HG03354 (cell line): ENCODE measurements around the gene ZNF746.
"Not testable (repeated sequence)": the region's sequence is repeated elsewhere in the genome, so short reads cannot be mapped to it uniquely, and the experiment has no call there.

Experiments
- ATAC-seq: cut with Tn5 transposase; IDR thresholded peaks from one replicate; pipeline ENCODE4 v1.9.1; 2021; ENCODE audit warnings: mild to moderate bottlenecking; ENCODE audit not compliant: unreplicated experiment, poor library complexity, severe bottlenecking

The ZNF746 gene

DNA sequence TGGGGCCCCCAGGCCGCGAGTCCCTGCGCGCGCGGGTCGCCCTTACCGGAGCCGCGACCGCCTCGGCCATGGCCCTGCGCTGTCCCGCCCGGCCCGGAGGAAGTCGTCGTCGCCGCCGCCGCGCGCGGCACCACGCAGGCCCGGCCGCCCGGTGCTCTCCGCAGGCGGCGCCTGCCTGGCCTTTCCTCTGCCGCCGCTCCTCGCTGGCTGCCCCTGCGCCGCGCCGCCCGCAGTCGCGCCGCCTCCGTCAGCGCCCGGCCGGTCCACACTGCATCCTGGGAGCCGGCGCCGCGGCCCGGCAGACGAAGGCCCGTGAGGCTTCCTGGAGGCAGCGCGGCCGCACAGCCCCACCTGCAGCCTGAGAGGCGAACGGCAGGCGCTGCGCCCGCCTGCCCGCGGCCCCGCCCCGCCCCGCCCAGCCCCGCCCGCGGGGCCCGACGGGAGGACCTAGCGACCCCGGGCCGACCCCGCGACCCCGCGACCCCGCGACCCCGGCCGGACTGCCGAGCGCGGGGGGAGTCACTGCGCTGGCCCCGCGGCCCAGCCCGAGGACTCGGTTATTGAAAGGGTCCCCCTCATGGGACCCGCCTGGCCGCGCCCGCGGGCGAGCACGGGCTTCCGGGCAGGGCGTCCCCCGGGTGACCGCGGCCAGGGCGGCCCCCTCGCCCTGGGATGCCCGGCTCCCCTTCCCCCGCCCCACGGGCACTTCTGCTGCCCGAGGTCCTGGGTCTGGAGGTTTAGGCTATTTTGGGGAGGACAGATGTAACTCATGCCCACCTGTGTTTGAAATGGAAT, at the start of gene ZNF746:
Gene ZNF746, minus strand, starts transcription at position 343 of the 795 bp plus-strand sequence. Its CDS starts 273 bp downstream, at position 70.
- peak; percentile 96 for ATAC-seq

DNA sequence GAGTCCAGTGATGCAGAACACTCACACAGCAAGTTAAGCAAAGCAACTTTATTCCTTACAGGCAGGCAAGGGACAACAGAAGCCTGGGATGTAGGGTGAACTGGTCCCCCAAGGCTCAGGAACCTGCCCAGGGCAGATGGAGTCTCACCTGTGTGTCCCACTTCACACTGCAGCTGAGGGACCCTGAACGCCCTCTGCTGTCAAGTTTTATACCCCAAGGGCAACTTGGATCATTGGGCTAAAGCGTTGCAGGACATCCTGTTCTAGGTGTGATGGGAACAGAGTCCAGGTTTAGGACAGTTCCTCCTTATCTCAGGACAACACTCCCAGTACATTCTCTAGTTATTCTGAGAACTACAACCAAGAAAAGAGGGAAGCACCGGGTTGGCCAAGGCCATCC, 49.5 kb upstream of the ZNF746 start:
- no peak for ATAC-seq

DNA sequence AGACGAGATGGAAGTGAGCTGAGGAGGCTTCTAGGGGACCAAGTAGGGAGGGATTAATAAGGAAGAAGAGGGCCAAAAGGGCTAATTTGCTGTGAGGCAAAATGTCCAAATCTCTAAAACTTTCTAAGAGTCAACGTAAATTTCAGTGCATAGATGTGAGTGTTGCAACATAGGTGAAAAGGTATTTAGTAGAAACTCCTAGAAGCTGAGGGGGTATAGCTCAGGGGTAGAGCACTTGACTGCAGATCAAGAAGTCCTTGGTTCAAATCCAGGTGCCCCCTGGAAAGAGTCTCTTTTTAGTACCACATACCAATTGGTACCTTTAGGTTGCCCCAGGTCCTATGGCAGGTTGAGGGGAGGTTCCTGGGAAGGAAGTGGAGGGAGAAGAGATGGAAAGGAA, 48.7 kb upstream of the ZNF746 start:
- ATAC-seq = no peak

DNA sequence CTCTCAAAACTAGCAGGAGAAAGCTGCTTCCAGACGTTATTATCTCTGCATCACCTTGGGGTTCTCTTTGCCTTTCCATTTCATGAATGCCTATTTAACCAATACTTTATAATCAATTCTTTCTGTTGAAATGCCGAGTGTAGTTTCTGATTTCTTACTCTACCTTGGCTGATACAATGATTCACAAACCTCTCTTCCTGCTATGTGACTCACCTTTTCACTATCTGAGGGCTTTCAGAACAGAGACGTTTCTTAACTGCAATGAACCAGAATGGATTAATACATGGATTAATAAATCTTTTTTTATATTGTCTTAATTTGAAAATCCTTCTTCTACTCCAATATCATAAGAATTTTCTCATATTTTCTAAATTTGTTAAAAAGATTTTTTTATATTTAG, 46.4 kb upstream of the ZNF746 start:
- no peak for ATAC-seq

DNA sequence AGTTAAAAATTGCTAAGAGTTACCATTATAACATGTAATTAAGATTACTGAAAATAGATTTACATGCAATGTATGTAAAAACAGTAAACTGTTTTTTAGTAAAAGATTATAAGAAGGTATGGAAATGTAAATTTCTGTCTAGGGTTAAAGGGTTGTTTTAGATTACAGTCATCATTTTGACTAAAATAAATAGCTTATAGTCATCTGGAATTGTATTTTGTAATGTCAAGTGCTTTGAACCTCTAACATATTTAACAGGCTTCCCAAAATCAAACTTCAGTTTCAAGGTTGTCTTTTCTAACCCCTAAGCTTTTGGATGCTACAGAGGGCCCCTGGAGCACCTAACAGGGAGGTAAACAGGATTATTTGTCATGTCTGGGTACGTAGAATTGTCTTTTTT, 35.0 kb upstream of the ZNF746 start:
- no peak for ATAC-seq

DNA sequence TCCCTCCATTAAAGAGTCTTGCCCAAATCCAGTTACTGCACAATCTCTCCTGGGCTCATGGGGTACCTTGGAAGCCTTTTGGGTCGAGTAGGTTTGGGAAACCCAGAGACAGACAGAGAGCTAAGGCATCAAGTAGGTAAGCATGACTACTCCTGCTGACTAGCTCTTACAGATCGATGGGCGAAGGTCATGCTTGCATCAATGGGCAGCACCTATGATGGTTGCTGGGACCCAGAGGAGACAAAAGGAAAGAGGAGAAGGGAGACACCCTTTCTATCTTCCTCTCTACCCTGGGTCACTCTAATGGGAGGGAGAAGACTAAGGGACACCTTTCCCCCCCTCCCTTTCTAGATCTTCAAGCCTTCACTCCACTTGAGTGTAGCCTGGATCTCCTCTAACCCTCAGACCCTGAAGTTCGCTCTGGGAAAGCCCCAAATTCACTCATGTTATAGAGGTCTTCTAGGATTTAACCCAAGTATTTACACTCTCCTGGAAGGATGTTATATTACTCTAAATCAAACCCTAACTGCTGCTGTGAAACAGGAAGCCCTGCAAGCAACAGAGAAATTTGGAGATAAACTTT, 31.6 kb upstream of the ZNF746 start:
- ATAC-seq = no peak

DNA sequence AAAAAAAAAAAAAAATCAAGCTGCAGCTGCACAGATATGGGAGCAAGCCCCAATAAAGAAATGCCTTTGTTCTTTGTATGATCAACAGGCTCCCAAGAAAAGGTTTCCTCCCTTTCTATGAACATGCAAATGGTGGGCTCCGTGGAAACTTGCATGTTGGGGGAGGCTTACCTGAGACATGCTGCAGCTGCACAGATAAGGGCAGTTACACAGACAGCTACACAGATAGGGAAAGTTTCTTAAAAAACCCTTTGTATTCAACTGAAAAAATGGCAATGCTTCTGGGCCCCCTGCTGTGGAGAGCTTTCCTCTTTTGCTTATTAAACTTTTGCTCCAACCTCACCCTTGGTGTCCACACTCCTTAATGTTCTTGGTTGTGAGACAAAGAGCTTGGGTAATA, 29.8 kb upstream of the ZNF746 start:
- no peak for ATAC-seq

DNA sequence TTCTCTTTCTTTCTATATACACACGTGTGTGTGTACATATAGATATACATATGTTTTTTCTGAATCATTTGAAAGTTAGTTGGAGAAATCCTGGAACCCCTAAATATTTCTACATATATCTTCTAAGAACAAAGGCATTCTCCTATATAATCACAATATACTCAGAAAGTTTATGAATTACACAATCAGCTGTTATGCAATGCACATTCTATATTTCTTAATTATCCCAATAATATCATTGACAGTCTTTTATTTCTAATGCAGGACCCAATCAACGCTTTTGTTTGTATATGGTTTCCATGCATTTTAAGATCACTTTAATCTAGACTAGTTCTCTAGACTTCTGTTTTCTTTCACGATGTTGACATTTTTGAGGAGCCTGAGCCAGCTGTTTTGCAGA, 27.7 kb upstream of the ZNF746 start:
- ATAC-seq = no peak

DNA sequence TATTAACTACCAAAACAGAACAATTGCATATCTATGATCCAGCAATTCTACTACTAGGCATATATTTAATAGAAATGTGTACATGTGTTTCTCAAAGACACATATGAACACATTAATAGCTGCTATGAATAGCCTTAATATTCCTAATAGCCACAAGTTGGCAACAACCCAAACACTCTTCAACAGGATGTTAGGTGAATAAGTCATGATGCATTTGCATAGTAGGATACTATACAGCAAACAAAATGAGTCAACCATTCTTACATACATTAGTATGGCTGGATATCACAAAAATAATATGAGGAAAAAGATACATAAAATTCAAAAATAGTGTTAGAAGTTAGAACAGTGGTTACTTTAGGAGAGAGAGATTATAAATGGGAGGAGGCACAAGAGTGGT, 26.8 kb upstream of the ZNF746 start:
- ATAC-seq = no peak

DNA sequence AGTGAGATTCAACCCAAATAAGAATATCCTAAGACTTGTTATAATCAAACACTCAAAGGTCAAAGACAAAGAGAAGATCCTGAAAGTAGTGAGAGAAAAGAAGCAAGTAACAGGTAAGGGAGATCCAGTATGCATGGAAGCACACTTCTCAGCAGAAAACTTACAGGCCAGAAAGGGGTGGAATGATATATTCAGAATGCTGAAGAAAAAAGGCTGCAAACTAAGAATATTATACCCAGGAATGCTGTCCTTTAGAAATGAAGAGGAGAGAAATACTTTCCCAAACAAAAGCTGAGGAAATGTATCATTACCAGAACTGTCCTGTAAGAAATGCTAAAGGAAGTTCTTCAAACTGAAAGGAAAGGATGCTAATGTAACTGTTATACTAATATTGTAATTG, 12.6 kb upstream of the ZNF746 start:
- no peak for ATAC-seq

DNA sequence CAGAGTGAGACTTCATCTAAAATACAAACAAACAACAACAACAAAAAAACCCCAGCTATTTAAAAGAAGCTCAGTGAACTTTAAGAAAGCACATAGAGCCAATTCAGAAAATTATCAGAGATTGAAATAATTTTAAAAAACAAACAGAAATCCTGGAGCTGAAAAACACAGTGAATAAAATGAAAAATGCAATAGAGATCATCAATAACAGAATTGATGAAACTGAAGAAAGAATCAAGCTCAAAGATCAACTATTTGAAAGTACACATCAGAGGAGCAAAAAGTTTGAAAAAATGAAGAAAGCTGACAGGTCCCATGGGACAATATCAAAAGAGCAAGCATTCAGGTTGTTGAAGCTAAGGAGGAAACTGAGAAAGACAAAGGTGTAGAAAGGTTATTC, 12.2 kb upstream of the ZNF746 start:
- no peak for ATAC-seq

DNA sequence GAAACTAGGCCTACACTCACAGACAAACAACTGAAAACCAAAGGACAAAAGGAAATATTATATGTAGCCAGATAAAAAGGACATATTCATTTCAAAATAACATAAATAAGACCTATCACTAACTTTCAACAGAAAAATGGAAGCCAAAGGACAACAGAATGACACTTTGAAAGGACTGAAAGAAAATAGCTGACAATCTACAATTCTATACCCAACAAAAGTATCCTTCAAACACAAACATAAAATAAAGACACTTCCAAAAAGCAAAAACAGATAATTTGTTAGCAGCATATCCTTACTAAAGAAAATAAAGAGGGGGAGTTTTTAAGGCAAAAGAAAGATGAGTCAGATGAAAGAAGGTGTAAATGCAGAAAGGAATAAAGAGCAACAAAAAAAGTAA, 7.9 kb upstream of the ZNF746 start:
- ATAC-seq = no peak

DNA sequence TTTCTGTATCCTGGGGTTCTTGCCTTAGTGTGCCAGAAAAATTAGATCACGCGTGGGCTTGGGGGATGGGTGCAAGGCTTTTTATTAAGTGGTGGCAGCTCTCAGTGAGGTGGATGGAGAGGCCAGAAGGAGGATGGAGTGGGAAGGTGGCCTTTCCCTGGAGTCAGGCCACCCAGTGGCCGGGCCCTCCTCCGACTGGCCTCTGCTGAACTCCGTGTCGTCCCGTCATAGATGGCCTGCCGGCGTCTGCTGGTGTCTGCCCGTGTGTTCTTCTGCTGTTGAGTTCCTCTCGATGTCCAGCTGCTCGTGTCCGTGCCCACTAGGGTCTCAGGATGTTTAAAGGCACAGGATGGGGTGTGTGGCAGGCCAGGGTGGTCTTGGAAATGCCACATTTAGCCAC, 4.0 kb upstream of the ZNF746 start:
- no peak for ATAC-seq

DNA sequence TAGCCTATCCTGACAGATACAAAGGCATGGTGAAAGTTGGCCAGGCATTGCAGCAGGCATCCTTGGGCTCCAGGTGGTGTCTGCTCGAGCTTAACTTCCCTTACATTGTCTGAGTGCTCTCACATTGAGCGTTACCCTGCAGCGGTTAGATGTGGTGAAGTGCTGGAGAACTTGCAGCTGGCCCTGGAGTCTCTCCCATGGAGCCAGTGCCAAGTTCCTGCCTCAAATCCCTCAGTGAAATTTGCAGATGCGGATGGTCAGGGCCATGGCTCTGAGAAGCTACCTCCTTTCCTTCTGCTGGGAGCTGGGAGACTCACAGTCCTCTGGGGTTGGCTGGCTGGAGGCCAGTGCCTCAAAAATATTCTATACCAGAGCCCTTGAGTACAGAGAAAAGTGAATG, 3.3 kb upstream of the ZNF746 start:
- ATAC-seq = no peak

DNA sequence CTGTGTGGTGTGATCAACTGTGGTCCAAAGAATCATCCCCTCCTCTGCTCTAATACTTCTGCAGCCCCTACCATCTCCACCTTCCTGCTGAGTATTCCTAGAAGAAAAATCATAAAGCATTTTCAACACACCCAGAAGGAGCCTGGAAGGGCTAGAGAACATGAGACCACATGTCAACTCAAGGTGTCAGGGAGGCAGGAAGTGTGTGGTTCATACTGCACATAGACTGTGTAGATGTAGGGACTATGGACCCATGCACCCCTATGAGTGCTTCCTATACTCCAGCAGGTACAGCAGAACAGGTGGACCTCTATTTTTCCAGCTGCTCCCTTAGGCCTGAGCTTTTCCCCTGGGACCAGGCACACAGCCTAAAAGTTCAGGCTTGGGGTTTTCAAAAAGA, 2.6 kb upstream of the ZNF746 start:
- no peak for ATAC-seq

DNA sequence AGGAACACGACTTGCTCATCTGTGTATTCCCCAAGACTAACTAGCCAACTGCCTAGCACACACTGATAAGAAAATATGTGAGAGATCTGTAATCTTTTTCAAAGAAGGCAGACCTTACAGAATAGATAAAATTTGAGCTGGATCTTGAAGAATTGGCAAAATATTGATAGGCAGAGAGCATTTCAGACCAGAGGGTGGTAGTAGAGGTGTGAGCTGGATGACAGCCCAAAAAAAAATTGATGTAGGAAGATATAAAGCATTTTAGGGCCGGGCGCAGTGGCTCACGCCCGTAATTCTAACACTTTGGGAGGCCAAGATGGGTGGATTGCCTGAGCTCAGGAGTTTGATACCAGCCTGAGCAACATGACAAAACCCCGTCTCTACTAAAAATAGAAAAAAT, 1.2 kb upstream of the ZNF746 start:
- no peak for ATAC-seq

DNA sequence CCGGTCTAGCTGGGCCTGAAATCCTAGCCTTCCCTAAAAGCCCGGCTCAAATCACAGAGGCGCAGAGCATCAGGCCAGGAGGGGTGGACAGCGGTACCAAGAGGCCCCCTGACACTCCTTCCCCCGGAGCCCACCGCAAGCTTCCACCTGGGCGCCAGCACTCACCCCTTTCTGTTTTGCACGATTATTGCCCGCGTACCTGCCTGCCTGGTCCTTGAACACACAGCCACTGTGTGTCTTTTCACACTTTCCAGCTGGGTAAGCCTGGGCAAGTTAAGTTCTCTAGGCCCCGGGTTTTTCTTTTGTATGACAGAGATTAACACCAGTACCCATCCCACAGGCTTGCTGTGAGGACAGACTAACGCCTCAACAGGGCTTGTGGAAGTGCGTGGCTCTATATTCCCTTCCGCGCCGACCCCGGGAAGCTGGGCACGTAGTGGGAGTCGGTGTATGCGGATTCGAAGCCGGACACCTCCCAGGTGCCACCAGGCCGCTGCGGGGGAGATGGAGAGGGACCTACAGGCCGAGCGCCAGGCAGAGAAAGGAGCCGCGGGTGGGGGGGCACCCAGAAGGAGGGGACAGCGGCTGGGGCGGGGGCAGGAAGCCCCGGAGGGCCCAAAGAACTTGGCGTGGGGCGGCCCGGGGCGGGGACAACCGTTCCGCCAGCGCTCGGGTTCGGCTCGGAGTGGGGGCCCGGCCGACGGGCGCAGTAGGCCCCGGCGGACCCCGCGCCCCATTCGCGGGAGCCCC, 792 bp downstream of the ZNF746 start:
- ATAC-seq = peak; percentile 40

DNA sequence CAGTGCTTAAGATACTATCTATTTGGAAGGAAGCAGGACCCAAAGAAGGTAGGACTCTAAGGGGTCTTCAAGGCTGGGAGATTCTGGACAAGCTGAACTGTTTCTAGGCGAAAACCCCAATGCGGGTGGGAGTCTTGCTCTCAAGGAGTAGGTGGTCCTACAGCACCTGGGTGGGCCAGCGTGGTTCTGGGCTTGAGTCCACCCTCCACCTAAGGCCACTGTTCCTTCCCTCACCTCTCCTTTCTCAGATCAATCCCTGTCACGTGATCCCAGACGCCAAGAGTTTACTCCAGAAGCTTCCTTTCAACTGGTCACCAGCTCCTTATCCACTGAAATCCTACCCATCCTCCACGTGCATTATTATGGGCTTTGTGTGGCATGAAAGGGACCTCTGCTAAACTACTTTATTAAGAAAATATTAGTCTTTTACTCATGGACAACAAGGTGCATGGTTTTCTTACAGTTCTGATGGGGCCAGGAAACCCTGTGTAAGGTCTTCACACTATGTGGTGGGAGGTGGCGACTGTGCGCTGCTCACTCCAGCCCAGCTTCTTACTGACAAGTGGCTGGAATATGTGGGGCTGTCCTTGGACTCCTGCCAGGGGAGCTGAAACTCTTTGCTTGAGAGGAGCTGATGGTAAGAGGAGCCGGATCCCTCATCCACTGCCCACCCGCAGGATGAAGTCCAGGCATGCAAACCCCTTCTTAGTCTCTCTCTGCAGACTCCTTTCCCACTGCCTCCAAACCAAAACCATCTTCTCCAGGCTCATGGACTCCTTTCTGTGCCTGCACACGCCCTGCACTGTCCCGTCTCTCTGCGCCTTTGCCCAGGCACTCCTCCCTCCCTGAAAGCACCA, 1.6 kb downstream of the ZNF746 start:
- no peak for ATAC-seq

DNA sequence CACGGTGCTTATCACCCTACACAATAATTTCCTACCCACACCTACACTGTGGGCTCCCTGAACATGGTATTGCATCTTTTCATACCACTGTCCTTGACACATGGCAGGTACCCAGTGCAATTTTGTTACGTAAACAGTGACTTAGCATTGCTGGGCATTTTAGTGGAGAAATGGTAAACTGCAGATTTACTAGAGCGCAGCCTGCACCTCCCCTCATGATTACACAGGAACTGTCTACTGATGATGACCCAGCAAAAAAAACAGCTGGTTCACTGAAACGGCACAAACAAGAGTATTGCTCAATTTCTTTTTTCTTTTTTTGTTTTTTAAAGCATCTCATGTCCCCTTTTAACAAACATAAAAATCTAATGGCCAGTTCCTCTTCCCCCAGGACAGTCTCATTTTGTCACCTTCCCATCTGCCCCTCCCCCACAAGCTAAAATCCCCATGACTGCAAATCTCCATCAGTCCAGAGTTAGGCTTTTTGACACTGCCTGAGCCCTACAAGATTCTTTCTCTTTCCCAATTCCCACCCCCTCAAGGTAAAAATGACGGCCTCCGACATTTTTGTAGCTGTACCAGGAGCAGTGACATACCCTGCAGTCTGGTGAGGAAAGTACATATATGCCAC, 2.8 kb downstream of the ZNF746 start:
- no peak for ATAC-seq

DNA sequence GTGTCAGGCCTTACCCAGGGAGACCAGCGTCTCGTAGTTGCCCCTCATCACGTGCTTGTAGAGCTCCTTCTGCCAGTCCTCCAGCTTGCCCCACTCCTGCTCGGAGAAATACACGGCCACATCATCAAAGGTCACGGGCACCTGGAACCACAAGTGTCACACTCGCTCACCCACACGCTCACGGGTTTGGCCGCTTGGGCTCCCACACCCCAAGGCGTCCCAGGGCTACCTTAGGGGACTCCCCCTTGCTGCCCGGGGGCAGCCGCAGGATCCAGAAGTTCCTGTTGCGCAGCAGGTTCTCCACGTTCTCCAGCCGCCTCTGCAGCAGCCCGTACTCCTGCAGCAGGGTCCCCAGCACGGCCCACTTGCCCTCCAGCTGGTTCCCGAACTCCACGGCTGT, 3.6 kb downstream of the ZNF746 start:
- not testable (repeated sequence) for ATAC-seq
